ENCODE results near the gene CDC14A. TPM values are rescaled to one million over a fixed set of nuclear protein-coding genes. Genes with fewer than 3 reads are reported as not detected.

Gene CDC14A
- total and polyA plus RNA-seq, 2 donors (not counting 3 experiments of a cell fraction or from before 2014, with no cell fraction given) = 3.4 to 13.9 TPM

- no peak overlapping the region for H3K4me2 ChIP-seq (ENCODE audit: insufficient read depth, low read length)
- H3K36me3 ChIP-seq (ENCODE audit: control insufficient read depth in 2 of 2, extremely low read depth in 1 of 2, insufficient read depth in 2 of 2, low read length in 2 of 2) = no peaks in the 10 kb centered on the region
- intact Hi-C loops (cut with micrococcal nuclease) = no loop called here
- TF ChIP-seq MYC (IDR thresholded peaks at IDR 0.05; ENCODE audit: low read depth, low read length) (no peak), POLR2AphosphoS5 (IDR thresholded peaks at IDR 0.05; ENCODE audit: insufficient read depth, low read depth, low read length) (no peak), FOS (IDR thresholded peaks at IDR 0.05; ENCODE audit: borderline replicate concordance, insufficient read depth, low read length) (no peak), JUN (IDR thresholded peaks at IDR 0.05; ENCODE audit: borderline replicate concordance, insufficient read depth, insufficient read length, low read depth) (no peak), EZH2 (IDR thresholded peaks at IDR 0.05; ENCODE audit: borderline replicate concordance, low read depth, low read length, severe bottlenecking) (no peak)
- TF ChIP-seq, protein P1, sequence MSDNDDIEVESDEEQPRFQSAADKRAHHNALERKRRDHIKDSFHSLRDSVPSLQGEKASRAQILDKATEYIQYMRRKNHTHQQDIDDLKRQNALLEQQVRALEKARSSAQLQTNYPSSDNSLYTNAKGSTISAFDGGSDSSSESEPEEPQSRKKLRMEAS (IDR thresholded peaks at IDR 0.05; ENCODE audit: insufficient read depth, insufficient read length) = no peak
- no peak overlapping the region for H3K9ac ChIP-seq (replicated peaks; ENCODE audit: extremely low read depth, insufficient read depth, low read length)
- no peak overlapping the region for H3K4me3 ChIP-seq (replicated peaks in 1 of 3; ENCODE audit: insufficient read depth in 1 of 3, low read depth in 1 of 3, low read length in 3 of 3)
- BruUV-seq (replicated peaks) = no TSS peak
- H3K9me1 ChIP-seq (replicated peaks; ENCODE audit: control insufficient read depth, extremely low read depth, insufficient read depth, low read length) = no peaks in the 10 kb centered on the region
- H3K27me3 ChIP-seq (ENCODE audit: control insufficient read depth in 2 of 2, insufficient read depth in 2 of 2, low read length in 2 of 2) = no peaks in the 10 kb centered on the region
- dilution Hi-C loops (cut with MboI; ENCODE audit: extremely low pct_ligation_motif_present, low sequenced_read_pairs) = no loop called here
- no peak for FAIRE-seq
- H4K20me1 ChIP-seq (replicated peaks; ENCODE audit: control insufficient read depth, extremely low read depth, insufficient read depth, low read length) = no peaks in the 10 kb centered on the region
- H2AFZ ChIP-seq (ENCODE audit: low read depth, low read length) = no peak overlapping the region
- CTCF ChIA-PET = interaction anchor here (1.2 kb wide), 1 partner anchor 10 kb away, joined by 4 read pairs; no protein-coding TSS in a partner anchor
- POLR2A ChIA-PET = no interaction called here
- H3K9me3 ChIP-seq (replicated peaks; ENCODE audit: control insufficient read depth, insufficient read depth, low read length) = no peaks in the 10 kb centered on the region
- no peaks in the 10 kb centered on the region for H3K79me2 ChIP-seq (ENCODE audit: control insufficient read depth, insufficient read depth, low read length)
- no peak for DNase-seq (ENCODE audit: low read depth, low spot score)
- H3K27ac ChIP-seq (ENCODE audit: insufficient read depth, low read depth, low read length) = no peak overlapping the region
- no peaks in the 10 kb centered on the region for H3K4me1 ChIP-seq (ENCODE audit: control insufficient read depth, extremely low read depth, insufficient read depth, low read length)
Measured at GRCh38 chr1:100321506-100321905, 30.8 kb upstream of the CDC14A start.

DNA sequence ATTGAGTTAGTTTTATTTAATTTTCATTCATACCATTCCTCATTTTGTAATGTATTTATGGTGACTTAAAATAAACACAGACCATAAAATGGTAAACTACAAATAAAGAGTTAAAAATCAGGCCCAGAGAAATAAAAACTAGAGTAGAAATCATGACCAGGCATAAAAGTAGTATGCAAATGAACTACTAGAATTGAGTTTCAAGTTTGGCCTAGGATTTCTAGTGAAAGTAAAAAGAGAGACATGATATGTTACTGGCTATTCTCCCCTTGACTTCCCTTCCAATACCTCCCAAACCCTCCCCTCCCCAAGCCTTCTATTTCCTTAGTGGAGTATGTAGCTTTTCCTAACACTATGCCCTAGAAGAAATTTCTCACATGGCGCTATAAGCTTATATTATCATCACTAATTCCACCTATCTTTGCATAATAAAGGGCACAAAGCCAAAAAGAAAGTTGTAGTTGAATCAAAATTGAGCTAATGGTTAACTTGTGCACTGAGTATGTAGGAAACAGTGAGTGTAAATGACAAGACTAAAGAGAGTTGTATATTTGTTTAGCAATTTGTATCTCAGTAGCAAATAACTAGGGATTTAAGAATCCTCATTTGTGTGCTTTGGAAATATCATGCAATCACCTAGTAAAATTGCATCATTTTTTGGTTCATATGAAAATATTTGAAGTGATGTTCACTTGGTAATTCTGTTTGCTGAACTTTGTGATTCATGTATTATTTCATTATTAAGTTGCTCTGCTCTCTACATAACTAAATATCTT, 29.7 kb upstream of the CDC14A start:
- TF ChIP-seq, protein P1 (IDR thresholded peaks at IDR 0.05; ENCODE audit: insufficient read depth, insufficient read length) = no peak
- TF ChIP-seq, protein P2, sequence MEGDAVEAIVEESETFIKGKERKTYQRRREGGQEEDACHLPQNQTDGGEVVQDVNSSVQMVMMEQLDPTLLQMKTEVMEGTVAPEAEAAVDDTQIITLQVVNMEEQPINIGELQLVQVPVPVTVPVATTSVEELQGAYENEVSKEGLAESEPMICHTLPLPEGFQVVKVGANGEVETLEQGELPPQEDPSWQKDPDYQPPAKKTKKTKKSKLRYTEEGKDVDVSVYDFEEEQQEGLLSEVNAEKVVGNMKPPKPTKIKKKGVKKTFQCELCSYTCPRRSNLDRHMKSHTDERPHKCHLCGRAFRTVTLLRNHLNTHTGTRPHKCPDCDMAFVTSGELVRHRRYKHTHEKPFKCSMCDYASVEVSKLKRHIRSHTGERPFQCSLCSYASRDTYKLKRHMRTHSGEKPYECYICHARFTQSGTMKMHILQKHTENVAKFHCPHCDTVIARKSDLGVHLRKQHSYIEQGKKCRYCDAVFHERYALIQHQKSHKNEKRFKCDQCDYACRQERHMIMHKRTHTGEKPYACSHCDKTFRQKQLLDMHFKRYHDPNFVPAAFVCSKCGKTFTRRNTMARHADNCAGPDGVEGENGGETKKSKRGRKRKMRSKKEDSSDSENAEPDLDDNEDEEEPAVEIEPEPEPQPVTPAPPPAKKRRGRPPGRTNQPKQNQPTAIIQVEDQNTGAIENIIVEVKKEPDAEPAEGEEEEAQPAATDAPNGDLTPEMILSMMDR (IDR thresholded peaks at IDR 0.05; ENCODE audit: extremely low read depth in 1 of 2, insufficient read depth in 1 of 2, low read depth in 1 of 2, low read length in 2 of 2) = no peak
- no peak for TF ChIP-seq EZH2 (IDR thresholded peaks at IDR 0.05; ENCODE audit: borderline replicate concordance, low read depth, low read length, severe bottlenecking)
- no peak for TF ChIP-seq POLR2A (IDR thresholded peaks at IDR 0.05; ENCODE audit: low read depth, low read length)
- Histone ChIP-seq H3K79me2 (ENCODE audit: control insufficient read depth, insufficient read depth, low read length) (no peaks in the 10 kb centered on the region), H3K4me3 (replicated peaks in 1 of 3; ENCODE audit: insufficient read depth in 1 of 3, low read depth in 1 of 3, low read length in 3 of 3) (no peak overlapping the region), H3K4me2 (ENCODE audit: insufficient read depth, low read length) (no peak overlapping the region), H3K9me1 (replicated peaks; ENCODE audit: control insufficient read depth, extremely low read depth, insufficient read depth, low read length) (no peaks in the 10 kb centered on the region), H3K27ac (ENCODE audit: insufficient read depth, low read depth, low read length) (no peak overlapping the region), H3K36me3 (ENCODE audit: control insufficient read depth in 2 of 2, extremely low read depth in 1 of 2, insufficient read depth in 2 of 2, low read length in 2 of 2) (no peaks in the 10 kb centered on the region), H3K4me1 (ENCODE audit: control insufficient read depth, extremely low read depth, insufficient read depth, low read length) (no peaks in the 10 kb centered on the region), H3K27me3 (ENCODE audit: control insufficient read depth in 2 of 2, insufficient read depth in 2 of 2, low read length in 2 of 2) (no peaks in the 10 kb centered on the region), H3K9me3 (replicated peaks; ENCODE audit: control insufficient read depth, insufficient read depth, low read length) (no peaks in the 10 kb centered on the region), H2AFZ (ENCODE audit: low read depth, low read length) (no peak overlapping the region), H4K20me1 (replicated peaks; ENCODE audit: control insufficient read depth, extremely low read depth, insufficient read depth, low read length) (no peaks in the 10 kb centered on the region), H3K9ac (replicated peaks; ENCODE audit: extremely low read depth, insufficient read depth, low read length) (no peak overlapping the region)
- CTCF ChIA-PET = interaction anchor here (0.5 to 1.2 kb wide), 3 partner anchors 11 to 211 kb away, joined by 3 to 4 read pairs (median 4); no protein-coding TSS in a partner anchor
- no TSS peak for BruUV-seq (replicated peaks)
- dilution Hi-C loops (cut with MboI; ENCODE audit: extremely low pct_ligation_motif_present, low sequenced_read_pairs) = no loop called here
- no peak for FAIRE-seq
- intact Hi-C loops (cut with micrococcal nuclease) = no loop called here
- no peak for DNase-seq (ENCODE audit: low read depth, low spot score)
- POLR2A ChIA-PET = no interaction called here

All from endothelial cell of umbilical vein (primary cell).